Urothelium cell line (cell line): ENCODE measurements around the gene NRN1L.
A peak's percentile ranks its signal among the peaks of the same experiment; 100 is the strongest.

ENCODE experiments used
- DNase-seq: peaks from one replicate; pipeline ENCODE4 v3.0.0; 2011; ENCODE audit warnings: low spot score, mixed read lengths
- FAIRE-seq: peaks from 2 replicates; lab custom pipeline; 2011; peaks lifted over from hg19 to GRCh38; lab: Jason Lieb, UNC

Gene NRN1L

DNA sequence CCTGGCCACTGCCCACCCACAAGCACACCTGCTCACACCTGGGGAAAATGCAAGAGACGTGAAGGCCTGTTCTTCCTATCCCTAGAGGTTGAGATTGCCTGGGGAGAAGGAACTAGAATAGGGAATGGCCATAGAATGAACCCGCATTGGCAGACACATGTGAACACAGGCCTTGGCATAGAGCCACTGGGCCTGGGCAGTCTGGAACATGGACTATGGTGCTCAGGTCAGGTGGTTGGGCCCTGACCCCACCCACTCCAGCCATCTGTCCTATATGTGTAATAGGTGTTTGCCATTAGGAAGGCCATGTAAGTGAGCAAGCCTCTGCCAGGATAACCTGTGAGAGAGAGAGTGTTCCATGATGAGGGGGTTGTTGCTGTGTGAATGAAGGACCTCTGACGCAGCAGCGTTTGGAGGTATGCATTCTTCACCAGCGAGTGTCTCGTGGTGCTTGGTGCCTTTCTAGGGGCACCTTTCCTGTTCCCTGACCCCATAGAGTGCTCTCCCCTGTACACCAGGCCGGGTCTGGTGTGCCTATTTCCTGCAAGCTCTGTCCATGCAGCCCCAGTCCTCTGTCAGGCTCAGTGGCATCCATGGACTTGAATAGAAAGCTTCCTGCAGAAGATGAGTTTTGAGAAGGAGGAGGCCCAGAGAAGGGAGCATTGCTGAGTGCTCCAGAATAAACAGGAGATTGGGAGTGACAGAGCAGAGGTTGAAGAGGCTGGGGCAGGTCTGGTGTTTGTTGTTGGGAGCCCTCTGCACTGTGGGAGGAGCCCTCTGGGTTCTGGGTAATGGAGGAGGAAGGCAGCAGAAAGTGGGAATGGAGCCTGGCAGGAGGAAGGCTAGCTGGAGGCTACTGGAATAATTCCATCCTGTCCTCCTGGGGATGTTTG is 31.4 kb downstream of the NRN1L start:
- FAIRE-seq (no peak), DNase-seq (no peak)

DNA sequence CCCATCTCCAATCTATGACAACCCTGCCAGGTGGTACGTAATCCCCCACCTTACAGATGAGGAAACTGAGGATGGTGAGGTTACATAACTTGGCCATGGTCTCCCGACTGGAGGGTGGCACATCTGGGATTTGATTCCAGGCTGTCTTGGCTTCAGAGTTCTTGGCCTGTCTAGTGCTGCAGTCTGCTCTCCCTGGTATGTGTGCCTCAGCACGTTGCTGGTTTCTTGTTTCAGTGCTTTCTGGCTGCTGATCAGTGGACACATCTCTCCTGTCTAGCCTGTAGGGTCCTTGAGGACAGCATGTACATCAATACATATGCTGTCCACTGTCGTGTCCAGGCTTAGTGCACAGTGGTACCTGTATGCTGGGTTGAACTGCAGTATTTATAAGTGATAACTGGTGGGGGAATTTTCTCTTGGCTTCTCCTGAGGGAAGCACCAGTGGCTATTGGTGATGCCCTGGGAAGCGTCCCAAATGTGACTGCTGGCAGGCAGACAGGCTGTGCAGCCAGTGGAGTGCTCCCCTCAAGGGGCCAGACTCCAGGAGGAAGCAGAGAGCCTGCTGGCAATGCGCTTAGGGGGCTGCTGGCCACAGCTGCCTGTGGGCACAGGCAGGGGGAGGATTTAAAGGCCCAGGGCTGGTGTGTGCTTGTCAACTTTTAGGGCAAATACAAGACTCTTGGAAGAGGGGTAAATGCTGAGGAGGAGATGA is 32.6 kb downstream of the NRN1L start:
- FAIRE-seq = no peak
- DNase-seq = no peak

DNA sequence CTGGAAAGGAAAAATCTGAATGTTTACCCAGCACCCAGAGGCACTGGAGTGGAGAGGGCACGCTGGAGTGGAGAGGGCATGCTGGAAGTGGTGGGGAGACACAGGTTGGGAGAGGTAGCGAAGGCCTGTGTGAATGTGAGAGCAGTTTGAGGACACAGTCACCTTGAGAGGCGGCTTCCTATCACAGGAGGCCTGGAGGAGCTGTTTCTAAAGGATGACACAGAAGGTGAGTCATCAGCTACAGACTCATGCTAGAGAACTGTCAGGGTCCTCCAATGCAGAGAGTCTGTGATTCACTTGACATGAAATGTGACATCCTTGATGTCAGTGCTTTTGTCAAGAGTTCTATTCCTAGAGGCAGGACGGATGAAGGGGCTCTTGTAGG is 33.2 kb downstream of the NRN1L start:
- FAIRE-seq = peak; percentile 76
- peak; percentile 82 for DNase-seq

DNA sequence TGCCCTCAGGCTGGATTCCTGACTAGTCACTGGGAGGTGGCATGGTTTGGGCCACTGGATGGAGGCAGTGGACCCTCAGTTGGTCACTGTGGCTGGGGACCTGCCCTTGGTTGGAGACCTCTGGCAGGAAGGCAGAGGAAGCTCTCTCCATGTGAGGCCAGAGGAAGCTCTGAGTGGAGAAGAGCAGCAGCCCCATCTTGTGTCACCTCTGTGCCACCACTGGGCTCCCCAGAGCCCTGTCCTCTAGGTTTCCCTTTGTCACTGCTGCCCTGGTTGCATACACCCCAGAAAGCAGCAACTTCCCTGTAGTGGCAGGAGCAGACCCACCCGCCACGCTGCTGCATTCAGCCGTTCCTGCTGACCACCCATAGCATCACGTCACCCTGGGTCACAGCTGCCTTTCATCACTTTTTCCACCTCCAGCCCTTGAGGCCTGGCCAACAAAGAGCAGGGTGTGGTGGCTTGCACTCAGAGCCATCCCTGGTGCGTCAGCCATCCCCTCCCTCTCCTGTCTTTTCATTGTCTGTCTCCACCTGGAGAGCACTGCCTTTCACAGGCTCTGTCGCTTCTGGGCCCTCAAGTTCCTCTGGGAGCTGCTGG is 35.0 kb downstream of the NRN1L start:
- no peak for FAIRE-seq
- DNase-seq = no peak

DNA sequence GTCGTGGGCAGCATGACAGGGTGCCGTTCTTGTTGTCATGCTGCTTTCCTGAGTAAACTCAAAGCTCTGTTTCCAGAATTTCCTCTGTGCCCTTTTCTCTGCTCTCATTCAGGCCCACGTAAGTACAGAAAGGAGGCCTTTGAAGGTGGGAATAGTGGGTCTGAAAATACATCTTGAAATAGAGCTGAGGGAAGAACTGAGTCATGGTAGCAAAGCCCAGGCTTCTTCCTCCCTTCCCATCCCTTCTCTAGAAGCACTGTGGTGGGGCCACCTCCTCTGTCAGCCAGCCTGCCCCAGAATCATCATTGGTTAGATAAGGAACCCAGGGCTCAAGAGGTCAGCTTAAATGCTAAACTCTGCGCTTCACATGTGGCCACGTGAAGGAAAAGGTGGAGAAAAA is 37.5 kb downstream of the NRN1L start:
- DNase-seq (no peak), FAIRE-seq (no peak)

DNA sequence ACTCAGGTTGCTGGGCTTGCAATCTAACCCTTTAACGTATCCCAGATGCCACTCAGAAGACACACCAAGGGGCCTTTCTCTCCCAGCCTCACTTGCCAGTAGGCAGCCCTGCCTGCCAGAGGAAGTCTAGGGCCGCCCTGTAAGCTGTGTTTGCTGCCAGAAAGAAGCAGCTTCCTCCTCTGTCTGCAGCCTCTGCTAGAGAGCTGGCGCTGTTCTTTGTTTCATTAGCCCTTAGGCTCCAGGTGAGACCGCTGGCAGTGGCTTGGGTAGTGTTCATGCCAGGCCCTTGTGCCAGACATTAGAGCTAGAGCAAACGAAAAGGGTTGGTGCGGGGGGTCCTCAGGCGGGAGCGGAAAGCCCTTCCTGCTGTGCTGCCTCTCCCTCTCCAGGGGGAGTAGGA is 38.1 kb downstream of the NRN1L start:
- FAIRE-seq (no peak), DNase-seq (no peak)

DNA sequence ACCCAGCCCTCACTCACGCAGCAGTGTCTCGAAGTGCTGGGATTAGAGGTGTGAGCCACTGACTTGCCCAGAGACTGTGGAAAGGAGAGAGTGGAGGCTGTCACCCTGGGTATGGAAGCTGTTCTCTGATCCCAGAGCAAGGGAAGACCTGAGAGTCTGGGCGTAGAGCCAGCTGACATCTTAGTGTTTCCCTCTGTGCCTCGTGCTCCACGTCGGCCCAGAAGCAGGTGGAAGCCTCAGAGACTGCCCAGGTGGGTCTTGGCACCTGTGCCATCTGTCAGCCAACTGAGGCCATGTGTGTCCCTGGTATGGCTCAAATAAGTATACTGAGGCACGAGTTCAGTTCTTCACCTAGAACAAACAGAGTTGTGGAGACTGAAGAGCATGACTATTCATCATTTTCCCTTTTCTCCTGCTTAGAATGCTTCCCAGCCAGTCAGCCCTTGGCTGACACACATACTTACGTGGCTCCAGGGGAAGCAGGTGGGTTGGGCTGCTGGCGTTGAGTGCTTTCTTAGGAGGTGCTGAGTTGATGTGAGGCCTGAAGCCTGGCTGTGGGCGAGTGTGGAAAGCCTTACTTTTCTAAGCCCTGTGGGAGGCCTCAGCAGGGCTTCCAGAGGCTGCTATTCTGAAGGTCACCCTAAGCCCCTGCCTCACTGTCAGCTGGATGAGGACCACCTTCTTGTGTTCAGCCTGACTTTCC is 38.9 kb downstream of the NRN1L start:
- DNase-seq = no peak
- FAIRE-seq = no peak

DNA sequence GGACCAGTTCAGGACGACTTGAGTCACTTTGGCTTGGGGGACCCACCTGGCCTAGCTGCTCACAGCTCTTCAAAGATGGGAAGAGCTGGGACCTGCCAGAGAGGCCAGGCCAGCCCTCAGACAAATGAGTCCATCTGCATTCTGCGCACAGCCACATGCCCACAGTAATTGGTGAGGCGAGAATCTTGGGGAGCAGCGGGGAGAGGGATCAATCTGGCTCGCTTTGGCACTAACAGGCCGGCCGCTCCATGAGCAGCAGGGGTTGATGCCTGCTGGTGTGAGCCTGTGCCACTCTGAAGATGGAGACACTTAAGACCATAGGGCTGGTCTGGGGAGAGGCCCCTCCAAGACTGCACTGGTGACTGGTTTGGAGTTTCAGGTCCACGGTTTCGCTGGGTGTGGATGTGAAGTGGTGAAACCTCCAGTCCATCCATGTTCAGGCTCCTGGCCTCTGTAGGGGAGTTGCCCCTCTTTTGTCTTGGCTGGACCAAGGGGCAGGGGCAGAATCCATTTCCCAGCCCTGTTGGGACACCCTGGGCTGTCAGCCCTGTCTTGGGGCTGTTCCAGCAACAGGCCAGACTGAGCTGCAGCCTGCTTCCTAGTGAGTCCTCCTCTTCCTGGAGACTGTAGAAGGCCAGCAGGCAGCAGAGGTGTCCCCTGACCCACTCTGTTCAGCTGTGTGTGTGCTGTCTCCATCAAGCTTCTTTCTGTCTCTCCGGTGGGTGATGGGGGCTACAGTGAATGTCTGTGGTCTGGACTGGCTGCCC is 39.6 kb downstream of the NRN1L start:
- DNase-seq = no peak
- FAIRE-seq = no peak

DNA sequence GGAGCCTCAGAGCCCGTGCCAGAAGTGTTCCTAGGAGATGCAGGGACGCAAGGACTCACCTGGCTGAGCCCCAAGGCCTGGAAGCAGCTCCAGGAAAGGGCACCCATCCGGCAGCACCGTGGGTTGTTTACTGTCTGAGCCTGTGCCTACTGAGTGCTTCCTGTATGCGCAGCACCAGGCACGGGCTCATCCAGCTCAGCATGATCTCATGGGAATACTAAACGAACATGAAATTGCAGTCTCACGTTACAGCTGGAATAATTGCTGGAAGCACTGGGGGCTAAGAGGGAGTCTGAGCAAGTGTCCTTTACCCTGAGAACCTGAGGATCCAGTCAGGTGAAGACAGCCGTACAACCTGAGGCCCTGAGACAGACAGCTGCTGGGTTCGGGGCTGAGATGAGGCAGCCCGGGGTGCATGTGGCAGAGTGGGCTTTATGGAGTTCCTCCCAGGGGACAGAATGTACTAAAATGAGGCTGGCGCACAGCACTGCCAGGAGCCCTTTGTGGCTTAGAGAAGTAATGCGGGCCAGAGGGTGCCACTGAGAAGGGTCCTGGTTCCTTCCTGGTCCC is 41.6 kb downstream of the NRN1L start:
- no peak for FAIRE-seq

DNA sequence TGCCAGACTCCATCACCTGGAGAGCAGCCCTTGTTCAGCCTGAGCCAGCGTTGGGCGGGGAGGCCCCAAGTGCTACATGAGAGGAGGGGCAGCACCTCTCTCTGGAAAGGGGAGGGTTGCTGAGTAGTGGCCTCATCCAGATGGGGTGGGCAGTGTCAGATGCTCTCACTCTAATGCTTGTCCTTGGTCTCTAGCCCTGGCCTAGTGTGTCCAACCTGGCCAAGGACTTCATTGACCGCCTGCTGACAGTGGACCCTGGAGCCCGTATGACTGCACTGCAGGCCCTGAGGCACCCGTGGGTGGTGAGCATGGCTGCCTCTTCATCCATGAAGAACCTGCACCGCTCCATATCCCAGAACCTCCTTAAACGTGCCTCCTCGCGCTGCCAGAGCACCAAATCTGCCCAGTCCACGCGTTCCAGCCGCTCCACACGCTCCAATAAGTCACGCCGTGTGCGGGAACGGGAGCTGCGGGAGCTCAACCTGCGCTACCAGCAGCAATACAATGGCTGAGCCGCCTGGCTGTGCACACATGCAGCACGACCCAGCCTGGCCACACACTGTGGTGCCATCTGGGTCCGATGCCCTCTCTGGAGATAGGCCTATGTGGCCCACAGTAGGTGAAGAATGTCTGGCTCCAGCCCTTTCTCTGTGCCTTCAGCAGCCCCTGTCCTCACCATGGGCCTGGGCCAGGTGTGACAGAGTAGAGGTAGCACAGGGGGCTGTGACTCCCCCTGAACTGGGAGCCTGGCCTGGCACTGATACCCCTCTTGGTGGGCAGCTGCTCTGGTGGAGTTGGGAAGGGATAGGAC is 42.7 kb downstream of the NRN1L start:
- no peak for DNase-seq
- FAIRE-seq = no peak

More for the DNA sequence above, 41.6 kb downstream of the NRN1L start:
- DNase-seq = no peak

DNA sequence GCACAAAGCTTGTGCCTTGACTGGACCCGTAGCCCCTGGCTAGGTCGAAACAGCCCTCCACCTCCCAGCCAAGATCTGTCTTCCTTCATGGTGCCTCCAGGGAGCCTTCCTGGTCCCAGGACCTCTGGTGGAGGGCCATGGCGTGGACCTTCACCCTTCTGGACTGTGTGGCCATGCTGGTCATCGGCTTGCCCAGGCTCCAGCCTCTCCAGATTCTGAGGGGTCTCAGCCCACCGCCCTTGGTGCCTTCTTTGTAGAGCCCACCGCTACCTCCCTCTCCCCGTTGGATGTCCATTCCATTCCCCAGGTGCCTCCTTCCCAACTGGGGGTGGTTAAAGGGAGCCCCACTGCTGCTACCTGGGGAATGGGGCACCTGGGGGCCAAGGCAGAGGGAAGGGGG is 43.5 kb downstream of the NRN1L start:
- DNase-seq (no peak), FAIRE-seq (no peak)

DNA sequence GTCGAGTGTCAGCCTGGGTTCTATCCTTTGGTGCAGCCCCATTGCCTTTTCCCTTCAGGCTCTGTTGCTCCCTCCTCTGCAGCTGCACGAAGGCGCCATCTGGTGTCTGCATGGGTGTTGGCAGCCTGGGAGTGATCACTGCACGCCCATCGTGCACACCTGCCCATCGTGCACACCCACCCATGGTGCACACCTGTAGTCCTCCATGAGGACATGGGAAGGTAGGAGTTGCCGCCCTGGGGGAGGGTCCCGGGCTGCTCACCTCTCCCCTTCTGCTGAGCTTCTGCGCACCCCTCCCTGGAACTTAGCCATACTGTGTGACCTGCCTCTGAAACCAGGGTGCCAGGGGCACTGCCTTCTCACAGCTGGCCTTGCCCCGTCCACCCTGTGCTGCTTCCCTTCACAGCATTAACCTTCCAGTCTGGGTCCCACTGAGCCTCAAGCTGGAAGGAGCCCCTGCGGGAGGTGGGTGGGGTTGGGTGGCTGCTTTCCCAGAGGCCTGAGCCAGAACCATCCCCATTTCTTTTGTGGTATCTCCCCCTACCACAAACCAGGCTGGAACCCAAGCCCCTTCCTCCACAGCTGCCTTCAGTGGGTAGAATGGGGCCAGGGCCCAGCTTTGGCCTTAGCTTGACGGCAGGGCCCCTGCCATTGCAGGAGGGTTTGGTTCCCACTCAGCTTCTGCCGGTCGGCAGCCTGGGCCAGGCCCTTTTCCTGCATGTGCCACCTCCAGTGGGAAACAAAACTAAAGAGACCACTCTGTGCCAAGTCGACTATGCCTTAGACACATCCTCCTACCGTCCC is 44.1 kb downstream of the NRN1L start:
- FAIRE-seq = peak; percentile 79
- DNase-seq = peak; percentile 81

DNA sequence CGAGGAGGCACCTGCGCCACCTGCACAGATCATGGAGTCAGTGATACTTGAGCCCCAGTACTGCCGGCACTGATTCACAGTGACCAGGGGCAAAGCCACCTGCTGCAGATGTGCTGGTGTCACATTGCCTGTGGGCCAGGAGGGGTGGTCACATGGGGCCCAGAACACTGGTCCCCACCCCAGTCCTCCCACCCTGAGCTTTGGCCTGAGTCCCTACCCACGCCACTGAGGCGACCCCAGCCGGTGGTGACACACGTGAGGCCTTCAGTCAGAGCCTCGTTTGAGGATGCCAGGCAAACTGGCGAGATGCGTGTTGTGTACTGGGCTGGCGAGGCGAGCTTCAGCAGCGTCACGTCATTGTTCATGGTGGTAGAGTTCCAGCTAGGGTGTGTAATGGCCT is 45.5 kb downstream of the NRN1L start:
- DNase-seq (no peak), FAIRE-seq (no peak)

DNA sequence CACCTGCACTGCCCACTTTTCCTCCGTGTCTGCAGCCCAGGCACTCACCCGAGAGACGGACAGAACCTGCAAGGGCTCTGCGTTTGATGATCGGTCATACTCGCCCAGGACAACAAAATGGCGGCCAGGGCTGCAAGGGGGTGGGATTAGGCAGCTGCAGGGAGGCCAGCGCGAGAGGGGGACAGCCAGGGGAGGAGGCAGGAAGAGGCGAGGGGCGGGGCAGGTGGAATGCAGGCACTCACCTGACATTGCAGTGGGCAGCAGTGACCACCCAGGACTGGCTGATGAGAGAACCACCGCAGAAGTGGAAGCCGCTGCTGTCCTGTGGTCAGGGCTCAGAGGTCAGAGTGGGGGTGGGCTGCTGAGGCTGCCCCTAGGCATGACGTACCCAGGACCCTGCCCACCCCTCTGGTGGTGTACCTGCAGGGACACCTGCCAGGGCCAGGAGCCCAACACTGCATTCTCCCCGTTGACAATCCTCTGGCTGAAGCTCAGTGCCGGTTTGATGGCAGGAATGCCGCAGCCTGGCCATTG is 46.1 kb downstream of the NRN1L start:
- FAIRE-seq (no peak), DNase-seq (no peak)

DNA sequence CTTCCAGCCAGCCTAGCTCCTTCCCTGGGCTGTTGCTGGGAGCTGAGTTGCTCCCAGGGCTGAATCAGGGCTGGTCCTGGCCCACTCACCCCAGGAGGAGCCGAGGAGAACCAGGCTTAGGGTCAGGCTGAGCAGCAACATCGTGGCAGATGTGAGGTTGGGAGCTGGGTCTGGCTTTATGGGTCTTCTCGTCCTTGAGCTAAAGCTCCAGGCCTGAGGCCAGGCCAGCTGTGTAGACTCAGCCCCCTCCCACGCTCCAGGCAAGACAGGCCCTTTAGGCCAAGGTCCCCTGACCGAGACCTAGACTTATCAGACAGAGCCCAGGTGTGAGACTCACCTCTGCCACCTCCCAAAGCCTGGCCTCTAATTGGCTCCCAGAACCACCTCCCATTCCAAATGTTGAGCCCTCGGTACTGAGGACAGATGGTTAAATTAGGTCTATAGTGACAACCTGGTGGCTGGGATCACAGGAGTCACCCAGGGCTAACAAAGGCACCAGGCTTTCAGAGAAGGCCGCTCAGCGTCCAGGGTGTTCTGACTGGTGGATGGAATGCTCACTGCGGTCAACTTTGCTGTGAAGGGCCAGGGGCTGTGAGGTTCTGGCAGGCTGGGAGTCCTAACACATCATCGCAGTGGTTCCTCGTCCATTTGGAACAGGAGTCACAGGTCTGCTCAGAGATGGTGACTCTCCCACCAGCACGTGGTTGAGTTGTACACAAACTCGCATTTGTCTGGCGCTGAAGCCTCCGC is 47.2 kb downstream of the NRN1L start, which contains the start of gene CTRL:
CTRL (minus strand) TSS at position 151 of the 750 bp plus-strand sequence; CDS start at position 141, 10 bp downstream.
- FAIRE-seq (no peak), DNase-seq (no peak)

DNA sequence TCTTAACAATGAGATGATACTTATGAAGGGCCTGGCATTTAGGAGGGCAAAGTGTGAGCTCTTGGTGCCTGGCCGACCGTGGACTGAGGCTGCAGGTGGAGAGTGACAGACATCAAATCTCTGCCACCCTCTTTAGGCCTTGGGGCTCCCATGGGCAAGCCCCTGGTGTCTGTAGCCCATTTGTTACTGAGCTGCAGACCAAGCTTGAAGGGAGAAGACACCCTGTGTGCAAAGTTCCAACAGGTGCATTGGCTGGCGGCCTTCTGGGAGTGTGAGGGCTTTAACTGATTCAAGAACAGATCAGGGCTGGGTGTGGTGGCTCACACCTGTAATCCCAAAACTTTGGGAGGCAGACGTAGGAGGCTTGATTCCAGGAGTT is 47.8 kb downstream of the NRN1L start:
- no peak for DNase-seq
- FAIRE-seq = no peak

DNA sequence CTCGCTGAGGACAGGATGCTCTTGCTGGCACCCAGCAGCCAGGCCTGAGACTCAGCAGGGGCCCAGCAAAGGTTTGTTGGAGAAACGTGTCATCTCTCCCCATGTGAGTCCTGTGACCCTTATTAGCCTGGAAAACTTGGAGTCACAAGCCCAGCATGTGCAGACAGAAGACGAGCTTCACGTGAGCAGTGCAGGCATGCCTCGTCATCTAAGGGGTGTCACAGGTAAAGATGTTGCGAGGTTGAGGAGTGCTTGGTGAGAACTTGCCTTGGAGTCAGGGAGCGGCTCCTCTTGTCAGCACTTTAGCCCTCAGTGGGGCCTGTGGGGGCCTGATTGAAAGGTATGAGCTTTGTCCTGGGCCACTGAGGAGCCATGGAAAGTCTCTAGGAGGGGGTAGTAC is 49.1 kb downstream of the NRN1L start:
- FAIRE-seq (no peak), DNase-seq (no peak)
